HG03135 (cell line): Measurements from ENCODE around the gene OR51Q1.

ENCODE experiments used
- ATAC-seq: cut with Tn5 transposase; IDR thresholded peaks from one replicate; pipeline ENCODE4 v1.9.1; 2021; ENCODE audit warnings: mild to moderate bottlenecking, moderate library complexity; ENCODE audit not compliant: unreplicated experiment

OR51Q1 gene

GRCh38 chr11:5421811-5422210, at the start of gene OR51Q1:
Gene OR51Q1, plus strand, starts transcription at chr11:5422111. Its CDS starts 90 bp downstream, at chr11:5422201.
- ATAC-seq, result no peak

DNA sequence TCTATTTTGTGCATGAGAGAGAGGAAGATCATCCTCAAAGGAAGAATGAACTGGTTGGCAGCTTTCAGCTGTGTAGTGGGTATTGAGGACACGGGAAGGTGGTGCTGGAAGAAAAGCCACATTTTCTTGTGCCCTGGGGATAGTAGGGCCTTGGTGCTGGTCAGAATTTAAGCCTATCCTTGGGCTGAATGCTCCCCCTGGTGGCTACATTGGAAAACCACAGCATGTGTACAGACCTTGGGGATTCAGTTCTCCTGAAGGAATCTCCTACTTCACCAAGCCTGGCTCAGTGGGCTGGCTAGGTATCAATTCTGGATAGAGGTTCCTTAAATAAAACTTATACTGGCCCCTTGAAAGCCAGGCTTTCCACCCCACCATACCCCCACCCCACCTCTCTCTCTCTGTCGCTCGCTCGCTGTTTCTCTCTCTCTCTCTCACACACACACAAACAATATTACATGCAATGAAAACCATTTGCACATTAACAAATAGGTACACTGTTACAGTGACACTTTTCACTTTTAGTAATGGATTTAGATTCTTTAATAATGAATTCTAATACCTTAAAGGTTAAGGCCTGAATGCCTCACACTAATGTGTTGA, 41.1 kb upstream of the OR51Q1 start:
- peak; percentile 65 for ATAC-seq

- no peak for ATAC-seq
Measured at GRCh38 chr11:5383576-5383975, 38.3 kb upstream of the OR51Q1 start, which contains the start of gene OR51M1. Gene OR51M1, plus strand, starts transcription at chr11:5383812. Its CDS starts 5,587 bp downstream, at chr11:5389399.

DNA sequence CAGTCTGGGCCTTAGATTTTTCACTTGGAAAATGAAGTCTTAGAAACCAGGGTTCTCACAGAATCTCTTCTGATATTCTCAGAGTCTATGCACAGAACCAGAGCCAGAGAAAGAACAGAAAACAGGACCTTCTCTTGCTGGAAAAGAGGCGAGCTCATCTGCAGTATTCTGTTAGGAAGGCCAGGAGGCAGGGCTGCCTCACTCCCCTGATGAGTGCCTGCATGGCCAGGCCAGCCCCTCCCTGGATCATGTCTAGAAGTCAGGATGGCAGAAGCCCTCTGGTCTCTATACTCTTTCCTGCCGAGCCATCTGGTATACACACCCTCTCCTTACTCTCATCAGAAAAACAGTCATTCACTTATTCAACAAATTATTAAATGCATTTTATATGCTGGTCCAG, 37.6 kb upstream of the OR51Q1 start:
- ATAC-seq, result no peak

- no peak for ATAC-seq
Measured at GRCh38 chr11:5390210-5390609, 31.7 kb upstream of the OR51Q1 start.

DNA sequence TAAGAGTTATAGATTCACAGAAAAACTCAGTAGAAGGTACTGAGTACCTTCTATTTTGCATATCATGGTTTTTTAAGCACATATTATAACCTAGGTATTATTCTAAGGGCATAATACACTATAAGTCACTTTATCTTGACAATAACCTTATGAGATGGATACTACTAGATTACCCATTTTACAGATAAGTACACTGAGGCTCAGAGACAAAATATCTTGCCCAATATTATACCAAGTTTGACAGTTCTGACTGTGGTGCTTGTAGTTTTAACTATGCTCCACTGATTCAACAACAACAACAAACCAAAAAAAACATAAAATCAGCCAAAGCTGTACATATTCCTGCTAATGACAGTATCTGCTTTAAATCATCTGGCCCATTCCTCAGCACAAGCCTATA, 27.8 kb upstream of the OR51Q1 start:
- no peak for ATAC-seq

DNA sequence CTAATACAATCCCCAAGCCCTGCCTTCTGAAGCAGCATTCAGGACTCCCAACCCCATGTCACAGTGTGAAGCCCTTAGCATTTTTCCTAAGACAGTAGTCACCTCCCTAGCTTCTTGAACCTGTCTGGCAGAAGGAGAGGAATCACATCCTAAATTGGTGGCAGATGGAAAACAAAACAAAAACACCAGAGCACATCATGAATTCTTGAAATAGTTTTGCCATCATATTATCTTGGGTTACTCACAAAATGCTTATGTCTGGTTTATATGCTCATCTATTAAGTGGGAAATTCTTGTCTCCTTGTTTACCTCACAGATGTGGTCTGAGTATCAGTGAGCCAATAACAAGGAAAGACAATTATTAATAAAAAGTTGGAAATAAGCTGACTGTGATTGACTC, 23.0 kb upstream of the OR51Q1 start:
- ATAC-seq, result no peak

DNA sequence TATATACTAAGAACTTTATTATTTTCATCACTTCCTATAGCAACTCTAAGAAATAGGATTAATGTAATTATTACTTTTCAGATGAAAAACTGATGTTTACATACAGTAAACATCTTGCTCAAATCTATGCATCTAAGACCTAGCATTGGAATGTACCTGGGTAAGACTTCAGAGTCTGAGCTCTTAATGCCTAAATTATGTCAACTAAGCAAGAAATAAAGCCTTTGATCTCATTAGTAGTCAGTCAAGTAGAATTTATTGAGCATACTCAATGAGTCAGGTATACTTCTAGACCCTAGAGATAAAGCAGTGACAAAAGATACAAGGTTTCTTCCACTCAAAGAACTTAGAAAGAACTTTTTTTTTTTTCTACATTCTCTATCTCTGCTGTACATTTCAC, 16.7 kb upstream of the OR51Q1 start:
- no peak for ATAC-seq

- ATAC-seq, result no peak
Measured at GRCh38 chr11:5420993-5421392, 918 bp upstream of the OR51Q1 start.

GRCh38 chr11:5423131-5423530, 1.2 kb downstream of the OR51Q1 start:
- no peak for ATAC-seq

DNA sequence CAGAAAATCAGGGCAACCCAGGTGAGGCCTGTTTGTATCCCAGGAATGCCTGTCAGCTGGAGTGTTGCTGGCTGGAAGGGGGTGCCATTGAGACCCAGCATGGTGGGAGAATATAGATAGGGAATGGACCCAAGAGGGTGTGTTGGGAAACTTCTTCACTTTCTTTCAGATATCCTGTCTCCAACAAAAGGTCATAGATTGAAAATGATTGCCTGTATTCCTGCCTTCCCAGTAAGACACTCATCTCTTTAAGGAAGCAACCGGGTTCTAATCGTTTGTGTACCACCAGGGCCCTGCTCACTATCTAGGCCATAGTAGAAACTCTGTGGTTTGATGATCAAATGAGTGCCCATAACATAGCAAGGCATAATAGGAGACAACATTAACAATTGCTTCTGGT, 19.5 kb downstream of the OR51Q1 start, which contains the start of gene OR51I1:
Gene OR51I1 (minus strand): TSS at position 101 of the 400 bp plus-strand sequence. CDS start 0 bp downstream, at position 101.
- no peak for ATAC-seq

DNA sequence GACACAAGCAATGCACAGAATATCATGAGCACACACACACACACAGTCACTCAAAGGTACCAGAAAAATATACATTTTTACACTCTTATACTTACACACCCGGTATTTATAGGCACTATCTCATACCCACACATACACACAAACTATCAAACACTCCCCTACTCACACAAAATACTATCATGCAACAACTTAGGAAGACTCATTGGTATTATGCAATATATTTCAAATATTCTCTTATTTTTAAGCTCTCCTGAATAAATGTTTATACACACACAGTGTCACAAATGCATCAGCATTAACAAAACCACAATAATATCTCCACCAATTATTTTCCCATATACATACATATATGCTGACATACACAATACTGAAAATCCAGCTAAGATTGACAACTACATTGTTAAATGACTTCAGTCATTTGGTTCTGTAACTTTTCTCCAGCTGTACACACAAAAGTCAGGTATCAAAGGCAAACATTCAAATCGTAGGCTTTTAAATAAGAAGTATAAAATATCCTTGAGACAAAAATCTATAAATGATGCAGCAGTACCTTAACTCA, 22.0 kb downstream of the OR51Q1 start:
- ATAC-seq, result no peak

DNA sequence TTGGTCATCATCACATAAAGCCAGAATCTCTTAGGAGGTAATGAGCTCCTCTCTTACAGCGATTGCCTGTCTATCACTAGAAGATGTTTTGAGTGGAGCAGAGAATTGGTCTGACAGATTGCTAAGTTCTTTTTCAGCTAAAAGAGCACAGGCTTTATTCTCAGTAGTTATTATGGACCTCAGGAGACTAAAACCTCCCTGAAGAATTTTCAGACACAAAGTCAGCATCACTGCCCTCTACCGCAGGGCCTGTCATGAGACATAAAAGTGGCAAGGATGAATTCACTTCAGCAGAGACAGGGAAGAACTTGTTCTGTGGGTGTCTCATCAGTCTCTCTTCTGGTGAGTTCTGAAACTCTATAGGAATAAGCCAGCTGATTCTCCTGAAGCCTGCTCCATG, 27.1 kb downstream of the OR51Q1 start, which contains the start of gene OR51I2:
Gene OR51I2 (plus strand): TSS at position 301 of the 400 bp plus-strand sequence. CDS start 4,166 bp downstream, outside the sequence.
- ATAC-seq, result no peak

GRCh38 chr11:5449432-5449831, 27.5 kb downstream of the OR51Q1 start:
- no peak for ATAC-seq

- no peak for ATAC-seq
Measured at GRCh38 chr11:5460983-5461621, 39.2 kb downstream of the OR51Q1 start.

GRCh38 chr11:5467527-5467926, 45.6 kb downstream of the OR51Q1 start:
- no peak for ATAC-seq
